GM13976 (cell line): ENCODE results near the gene ATF7.
"Not testable (repeated sequence)": the region's sequence is repeated elsewhere in the genome, so short reads cannot be mapped to it uniquely, and the experiment has no call there.

Experiments
- DNase-seq: peaks from one replicate; pipeline ENCODE4 v3.0.0; 2012; ENCODE audit warnings: low spot score
- in situ Hi-C: fragments of 300-500 bp; cut with MboI; formaldehyde crosslinking; loops from one replicate; pipeline ENCODE4 v1.12.0; 2022; ENCODE audit warnings: low sequenced_read_pairs, mixed read lengths, inconsistent platforms; ENCODE audit not compliant: unreplicated experiment
- TF ChIP-seq, protein P1 (sequence below): IDR thresholded peaks from 2 replicates; pipeline ENCODE4 v1.5.1; 2012; ENCODE audit warnings: borderline replicate concordance, mild to moderate bottlenecking; ENCODE audit not compliant: insufficient read depth; ENCODE audit errors: extremely low read depth, missing control alignments, control extremely low read depth

ATF7 gene

DNA sequence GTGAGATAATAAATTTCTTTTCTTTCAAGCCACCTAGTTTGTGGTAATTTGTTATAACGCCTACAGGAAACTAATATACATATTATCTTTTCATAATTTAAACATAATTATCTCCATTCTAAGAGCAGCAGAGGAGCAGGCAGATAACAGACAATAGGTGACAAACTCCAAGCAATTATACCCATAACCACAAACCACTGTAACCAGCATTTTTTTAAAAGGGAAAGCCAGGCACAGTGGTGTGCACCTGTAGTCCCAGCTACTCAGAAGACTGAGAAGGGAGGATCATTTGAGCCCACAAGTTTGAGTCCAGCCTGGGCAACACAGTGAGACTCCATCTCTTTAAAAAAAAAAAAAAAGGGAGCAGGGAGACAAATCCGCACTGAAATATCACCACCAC is 54.9 kb downstream of the ATF7 start:
- in situ Hi-C loops: no loop called here
- DNase-seq: no peak
- TF ChIP-seq, protein P1, sequence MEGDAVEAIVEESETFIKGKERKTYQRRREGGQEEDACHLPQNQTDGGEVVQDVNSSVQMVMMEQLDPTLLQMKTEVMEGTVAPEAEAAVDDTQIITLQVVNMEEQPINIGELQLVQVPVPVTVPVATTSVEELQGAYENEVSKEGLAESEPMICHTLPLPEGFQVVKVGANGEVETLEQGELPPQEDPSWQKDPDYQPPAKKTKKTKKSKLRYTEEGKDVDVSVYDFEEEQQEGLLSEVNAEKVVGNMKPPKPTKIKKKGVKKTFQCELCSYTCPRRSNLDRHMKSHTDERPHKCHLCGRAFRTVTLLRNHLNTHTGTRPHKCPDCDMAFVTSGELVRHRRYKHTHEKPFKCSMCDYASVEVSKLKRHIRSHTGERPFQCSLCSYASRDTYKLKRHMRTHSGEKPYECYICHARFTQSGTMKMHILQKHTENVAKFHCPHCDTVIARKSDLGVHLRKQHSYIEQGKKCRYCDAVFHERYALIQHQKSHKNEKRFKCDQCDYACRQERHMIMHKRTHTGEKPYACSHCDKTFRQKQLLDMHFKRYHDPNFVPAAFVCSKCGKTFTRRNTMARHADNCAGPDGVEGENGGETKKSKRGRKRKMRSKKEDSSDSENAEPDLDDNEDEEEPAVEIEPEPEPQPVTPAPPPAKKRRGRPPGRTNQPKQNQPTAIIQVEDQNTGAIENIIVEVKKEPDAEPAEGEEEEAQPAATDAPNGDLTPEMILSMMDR: no peak

DNA sequence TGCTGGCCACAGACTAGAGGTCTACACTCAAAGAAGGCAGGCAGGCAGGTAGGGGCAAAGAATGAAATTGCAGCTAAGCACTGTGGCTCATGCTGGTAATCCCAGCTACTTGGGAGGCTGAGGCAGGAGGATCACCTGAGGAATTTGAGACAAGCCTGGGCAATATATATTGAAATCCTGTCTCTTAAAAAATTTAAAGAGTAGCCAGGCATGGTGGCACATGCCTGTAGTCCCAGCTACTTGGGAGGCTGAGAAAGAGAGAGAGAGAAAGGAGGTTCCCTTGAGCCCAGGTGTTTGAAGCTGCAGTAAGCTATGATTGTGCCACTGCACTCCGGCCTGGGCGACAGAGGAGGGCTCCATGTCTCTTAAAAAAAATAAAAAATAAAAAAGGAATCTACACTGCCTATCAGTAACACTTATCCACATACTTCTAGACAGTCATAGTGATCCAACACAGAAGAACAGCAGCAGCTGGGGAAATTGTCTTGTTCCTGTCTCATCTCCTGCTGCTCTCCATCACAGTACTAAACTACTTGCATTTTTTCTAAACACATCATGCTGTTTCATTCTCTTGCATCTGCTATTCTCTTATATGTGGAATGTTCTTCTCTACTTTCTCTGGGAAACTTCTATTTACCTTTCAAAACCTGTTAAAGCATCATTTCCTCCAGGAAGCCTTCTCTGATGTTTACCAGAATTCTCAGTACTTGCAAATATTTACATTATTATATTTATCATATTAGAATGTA is 57.2 kb downstream of the ATF7 start:
- no peak for DNase-seq
- in situ Hi-C loops: no loop called here
- TF ChIP-seq, protein P1: no peak

DNA sequence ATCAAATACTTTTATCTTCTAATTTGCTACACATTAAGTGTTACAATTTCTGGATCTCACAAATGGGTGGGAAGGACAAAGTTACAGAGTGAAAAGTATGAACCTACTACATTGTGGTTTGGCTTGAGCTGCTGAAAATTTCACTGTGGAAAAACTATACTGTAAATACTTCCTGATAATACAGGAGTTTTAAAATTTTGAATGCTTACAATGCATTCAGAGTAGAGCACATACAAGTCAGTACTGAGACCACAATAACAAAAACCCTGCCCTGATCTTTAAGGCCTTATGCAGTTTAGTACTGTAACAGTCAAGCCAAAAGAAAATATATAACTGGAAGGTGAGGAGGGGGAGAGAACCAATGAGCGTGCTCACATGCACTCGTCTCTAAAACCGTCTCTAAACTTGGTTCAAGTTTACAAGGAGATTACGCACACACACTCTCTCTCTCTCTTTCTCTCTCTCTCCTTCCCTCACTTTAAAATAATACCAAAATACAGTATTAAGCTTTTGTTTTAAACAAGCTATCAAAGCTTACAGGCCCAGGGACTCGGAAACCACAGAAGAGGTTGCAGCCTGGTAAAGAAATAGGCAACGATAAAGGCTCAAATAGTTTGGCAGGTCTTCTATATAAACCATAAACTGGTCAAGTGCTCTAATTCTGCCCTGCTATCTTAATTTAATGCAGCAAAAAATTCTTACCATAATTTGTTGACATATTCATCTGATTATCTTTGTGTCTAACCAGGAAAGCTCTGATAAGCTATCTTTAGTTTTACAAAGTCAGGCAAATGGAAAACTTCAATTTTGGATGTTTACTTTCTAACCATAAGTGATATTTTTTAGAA is 58.0 kb downstream of the ATF7 start:
- in situ Hi-C loops: no loop called here
- TF ChIP-seq, protein P1: no peak
- DNase-seq: no peak

DNA sequence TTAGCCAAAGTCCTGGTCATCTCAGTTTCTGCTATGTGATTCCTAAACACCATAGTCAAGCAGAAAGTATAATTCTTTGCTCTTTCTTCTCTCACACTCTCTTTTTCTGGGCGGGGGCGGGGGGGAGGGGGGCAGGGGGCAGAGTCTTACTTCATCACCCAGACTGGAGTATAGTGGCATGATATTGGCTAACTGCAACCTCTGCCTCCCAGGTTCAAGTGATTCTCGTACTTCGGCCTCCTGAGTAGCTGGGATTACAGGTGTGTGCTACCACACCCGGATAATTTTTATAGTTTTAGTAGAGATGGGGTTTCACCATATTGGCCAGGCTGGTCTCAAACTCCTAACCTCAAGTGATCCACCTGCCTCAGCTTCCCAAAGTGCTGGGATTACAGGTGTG is 60.8 kb downstream of the ATF7 start:
- in situ Hi-C loops, DNase-seq: not testable (repeated sequence)

DNA sequence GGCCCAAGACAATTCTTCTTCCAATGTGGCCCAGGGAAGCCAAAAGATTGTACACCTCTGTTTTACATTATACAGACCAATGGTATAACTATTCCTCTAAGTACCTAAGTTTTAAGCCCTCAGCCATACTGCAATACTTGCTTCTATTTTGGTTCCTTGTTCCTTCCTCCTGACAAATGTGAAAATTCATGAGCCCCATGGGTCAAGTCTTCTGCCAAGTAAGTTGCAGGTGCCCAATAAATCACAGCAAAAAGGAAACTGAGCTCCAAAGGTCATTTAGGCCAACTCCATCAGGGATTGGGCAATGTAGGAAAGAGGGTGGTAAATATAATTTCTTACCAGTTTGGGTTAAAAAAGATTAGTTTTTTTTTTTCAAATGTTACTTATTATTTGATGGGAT is 61.2 kb downstream of the ATF7 start:
- in situ Hi-C loops: no loop called here

DNA sequence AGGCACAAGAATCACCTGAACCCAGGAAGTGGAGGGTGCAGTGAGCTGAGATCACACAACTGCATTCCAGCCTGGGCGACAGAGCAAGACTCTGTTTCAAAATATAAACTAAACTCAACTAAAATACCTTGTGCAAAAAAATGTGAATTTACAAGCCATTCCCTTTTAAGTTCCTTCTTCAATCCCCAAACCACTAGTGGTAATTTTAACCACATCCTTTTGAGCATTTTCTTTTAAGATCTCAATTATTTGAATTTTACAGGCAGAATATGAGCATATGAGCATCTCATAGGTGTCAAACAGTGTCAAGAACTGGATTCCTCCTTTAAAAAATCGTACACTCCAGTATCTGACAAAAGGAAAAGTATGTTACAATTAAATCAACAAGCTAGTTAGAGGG is 61.9 kb downstream of the ATF7 start:
- TF ChIP-seq, protein P1: no peak
- in situ Hi-C loops: no loop called here

More for the DNA sequence above, 61.2 kb downstream of the ATF7 start:
- TF ChIP-seq, protein P1: no peak
- DNase-seq: no peak

More for the DNA sequence above, 61.9 kb downstream of the ATF7 start:
- no peak for DNase-seq
